ENCODE results near the gene MDM1. TPM values are rescaled to one million over a fixed set of nuclear protein-coding genes. Genes with fewer than 3 reads are reported as not detected.

MDM1 gene
- 10 to 100 TPM; 12.4 to 18.9 TPM for total RNA-seq

DNA sequence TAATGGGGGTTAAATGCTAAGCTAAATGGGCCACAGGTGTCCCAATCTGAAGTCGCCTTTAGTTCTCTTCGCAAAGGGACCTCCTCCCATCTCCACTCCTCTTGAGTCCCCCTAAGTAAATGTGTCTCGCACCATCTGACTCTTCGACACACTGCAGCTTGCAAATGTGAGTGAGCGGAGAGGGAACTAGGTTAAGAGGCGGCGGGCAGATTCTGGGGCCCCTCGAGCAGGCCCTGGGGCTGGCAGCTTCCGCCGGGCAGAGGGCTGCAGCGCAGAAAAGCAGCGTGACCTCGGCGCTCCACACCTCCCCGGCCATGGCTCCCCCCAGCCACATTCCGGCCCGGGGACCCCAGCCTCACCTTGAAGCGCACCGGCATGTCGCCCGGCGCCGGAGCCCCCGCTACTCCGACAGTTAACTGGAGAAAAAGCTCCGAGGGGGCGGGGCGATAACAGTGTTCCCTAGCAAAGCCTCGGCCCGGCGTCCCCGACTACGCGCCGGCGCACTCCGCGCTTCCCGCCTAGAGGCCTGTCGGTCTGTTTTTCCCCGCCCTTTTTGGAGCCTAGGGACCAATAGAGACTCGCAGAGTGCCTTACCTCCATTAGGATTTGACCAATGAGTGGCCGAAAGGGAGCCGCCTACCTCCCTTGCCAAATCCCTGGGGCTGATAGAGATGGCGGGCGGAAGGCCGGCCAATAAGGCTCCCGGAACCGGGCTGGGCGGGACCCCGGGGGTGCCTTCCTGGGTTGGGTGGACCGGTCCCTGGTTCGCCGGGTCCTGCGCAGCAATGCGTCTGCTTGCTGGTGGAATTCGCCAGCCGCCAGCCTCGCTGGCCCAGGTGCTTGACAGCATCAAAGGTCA, at the start of gene MDM1:
TSS of gene MDM1 (minus strand) at position 494 of the 859 bp plus-strand sequence. CDS start at position 377, 117 bp downstream.
- H3K27me3 ChIP-seq (replicated peaks; ENCODE audit: insufficient read depth): no peaks in the 10 kb centered on the region
- H3K27ac ChIP-seq: peak within 1 kb of the TSS; percentile 45 to 77
- WGBS: 0% methylated on average over 50 of the region's 59 CpGs

DNA sequence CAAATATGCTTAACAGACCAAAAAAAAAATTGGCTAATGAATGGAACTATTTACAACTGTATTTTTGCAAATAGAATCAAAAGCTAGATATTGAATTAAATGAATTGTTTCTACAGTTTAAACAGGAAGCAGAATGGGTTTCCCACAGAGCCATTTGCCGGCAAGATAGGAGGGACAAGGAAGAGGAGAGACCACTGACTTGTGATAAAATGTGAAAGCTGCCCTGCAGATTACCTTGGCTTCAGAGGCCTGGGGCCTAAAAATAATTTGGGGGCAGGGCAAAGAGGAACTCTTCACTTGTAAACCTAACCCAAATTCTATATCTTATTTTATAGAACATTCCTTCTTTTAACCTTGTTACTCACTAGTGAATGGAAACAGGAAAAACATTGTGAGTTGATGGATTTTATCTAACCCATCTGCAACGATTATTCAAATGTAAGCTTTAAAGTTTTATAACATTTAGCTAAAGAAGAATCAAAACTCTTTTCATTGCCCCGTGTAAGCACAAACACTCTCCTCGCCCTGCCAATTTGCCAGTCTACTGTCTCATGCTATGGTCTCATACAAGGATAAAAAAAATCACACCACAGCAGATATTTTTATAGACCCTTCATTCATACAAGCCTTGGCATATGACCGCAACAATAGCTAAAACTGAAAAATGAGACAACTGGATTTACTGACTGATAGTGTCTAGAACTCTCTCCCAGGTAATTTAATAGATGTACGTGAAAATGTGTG, 49.5 kb upstream of the MDM1 start:
- Histone ChIP-seq H3K4me3 (no peak overlapping the region), H3K27ac (no peak overlapping the region), H3K36me3 (no peaks in the 10 kb centered on the region), H3K27me3 (replicated peaks; ENCODE audit: insufficient read depth) (no peaks in the 10 kb centered on the region), H3K9me3 (no peaks in the 10 kb centered on the region), H3K4me1 (replicated peaks) (peaks cover 7% of the 10 kb centered on the region)
- TF ChIP-seq POLR2A (IDR thresholded peaks at IDR 0.05): no peak
- TF ChIP-seq, protein P1, sequence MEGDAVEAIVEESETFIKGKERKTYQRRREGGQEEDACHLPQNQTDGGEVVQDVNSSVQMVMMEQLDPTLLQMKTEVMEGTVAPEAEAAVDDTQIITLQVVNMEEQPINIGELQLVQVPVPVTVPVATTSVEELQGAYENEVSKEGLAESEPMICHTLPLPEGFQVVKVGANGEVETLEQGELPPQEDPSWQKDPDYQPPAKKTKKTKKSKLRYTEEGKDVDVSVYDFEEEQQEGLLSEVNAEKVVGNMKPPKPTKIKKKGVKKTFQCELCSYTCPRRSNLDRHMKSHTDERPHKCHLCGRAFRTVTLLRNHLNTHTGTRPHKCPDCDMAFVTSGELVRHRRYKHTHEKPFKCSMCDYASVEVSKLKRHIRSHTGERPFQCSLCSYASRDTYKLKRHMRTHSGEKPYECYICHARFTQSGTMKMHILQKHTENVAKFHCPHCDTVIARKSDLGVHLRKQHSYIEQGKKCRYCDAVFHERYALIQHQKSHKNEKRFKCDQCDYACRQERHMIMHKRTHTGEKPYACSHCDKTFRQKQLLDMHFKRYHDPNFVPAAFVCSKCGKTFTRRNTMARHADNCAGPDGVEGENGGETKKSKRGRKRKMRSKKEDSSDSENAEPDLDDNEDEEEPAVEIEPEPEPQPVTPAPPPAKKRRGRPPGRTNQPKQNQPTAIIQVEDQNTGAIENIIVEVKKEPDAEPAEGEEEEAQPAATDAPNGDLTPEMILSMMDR (IDR thresholded peaks at IDR 0.05): no peak
- no peak for TF ChIP-seq POLR2AphosphoS5 (IDR thresholded peaks at IDR 0.05)
- intact Hi-C loops (cut with DNase I): no loop called here
- DNase-seq (ENCODE audit: low spot score): no peak
- WGBS: 45% methylated on average over 6 of the region's 6 CpGs

More for the DNA sequence above, at the start of gene MDM1:
- Histone ChIP-seq H3K4me3 (peak within 1 kb of the TSS; percentile 58 to 70), H3K9me3 (no peaks in the 10 kb centered on the region), H3K4me1 (replicated peaks) (no peaks in the 10 kb centered on the region), H3K36me3 (no peaks in the 10 kb centered on the region)
- peak; percentile 96 for DNase-seq (ENCODE audit: low spot score)
- TF ChIP-seq, protein P1 (IDR thresholded peaks at IDR 0.05): peak in 1 of 4 experiments; percentile 28
- TF ChIP-seq POLR2A (IDR thresholded peaks at IDR 0.05) (no peak), POLR2AphosphoS5 (IDR thresholded peaks at IDR 0.05) (peak; percentile 93)
- intact Hi-C loops (cut with DNase I): no loop called here

DNA sequence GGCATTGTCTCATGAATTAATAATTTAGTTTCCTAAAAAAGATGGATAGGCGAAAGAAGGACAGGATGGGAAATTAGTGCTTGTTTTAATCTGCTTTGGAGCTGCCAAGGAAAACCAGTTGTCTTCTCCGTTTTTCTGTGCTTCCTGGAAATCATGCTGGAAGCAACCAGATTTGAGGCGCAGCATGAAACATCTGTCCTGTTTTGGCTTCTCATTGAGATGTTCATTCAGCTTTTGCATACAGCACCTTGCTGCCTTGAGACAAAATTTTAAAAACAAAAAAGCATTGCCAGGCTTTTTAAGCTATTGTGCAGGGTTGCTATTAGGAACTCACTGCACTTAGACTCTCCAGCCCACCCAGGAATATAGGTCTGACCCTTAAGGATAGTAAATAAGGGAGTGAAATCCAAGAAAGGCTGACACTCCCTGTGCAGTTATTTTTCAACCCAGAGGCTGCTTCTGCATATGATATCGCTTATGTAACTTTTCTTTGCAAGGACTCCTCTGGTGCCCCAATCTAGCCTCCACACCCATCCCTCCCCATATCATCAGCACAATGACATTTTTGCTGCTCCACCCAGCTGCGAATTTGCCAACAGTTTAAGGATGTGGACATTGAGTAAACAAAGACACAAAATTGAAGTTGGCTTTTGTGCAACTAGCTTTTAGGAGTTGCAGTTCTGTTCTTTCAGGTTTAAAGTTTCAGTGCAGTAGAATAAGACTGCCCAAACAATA, 46.9 kb upstream of the MDM1 start:
- 37% methylated on average over 5 of the region's 5 CpGs for WGBS
- intact Hi-C loops (cut with DNase I): no loop called here
- Histone ChIP-seq H3K36me3 (no peaks in the 10 kb centered on the region), H3K9me3 (no peaks in the 10 kb centered on the region), H3K27ac (no peak overlapping the region), H3K4me3 (no peak overlapping the region), H3K4me1 (replicated peaks) (peaks cover 7% of the 10 kb centered on the region), H3K27me3 (replicated peaks; ENCODE audit: insufficient read depth) (no peaks in the 10 kb centered on the region)
- TF ChIP-seq, protein P1 (IDR thresholded peaks at IDR 0.05): no peak
- TF ChIP-seq POLR2AphosphoS5 (IDR thresholded peaks at IDR 0.05): peak; percentile 61
- TF ChIP-seq POLR2A (IDR thresholded peaks at IDR 0.05): no peak
- DNase-seq (ENCODE audit: low spot score): peak; percentile 53

- Histone ChIP-seq H3K27ac (no peak overlapping the region), H3K27me3 (replicated peaks; ENCODE audit: insufficient read depth) (no peaks in the 10 kb centered on the region), H3K4me3 (no peak overlapping the region), H3K9me3 (no peaks in the 10 kb centered on the region), H3K36me3 (no peaks in the 10 kb centered on the region), H3K4me1 (replicated peaks) (peaks cover 7% of the 10 kb centered on the region)
- intact Hi-C loops (cut with DNase I): no loop called here
- TF ChIP-seq, protein P1 (IDR thresholded peaks at IDR 0.05): no peak
- no peak for TF ChIP-seq POLR2A (IDR thresholded peaks at IDR 0.05)
- TF ChIP-seq POLR2AphosphoS5 (IDR thresholded peaks at IDR 0.05): no peak
- no peak for DNase-seq (ENCODE audit: low spot score)
- 88% methylated on average over 3 of the region's 3 CpGs for WGBS
Observed at GRCh38 chr12:68377881-68378280, 45.7 kb upstream of the MDM1 start.
